ENCODE measurements around the gene AGAP3. TPM values are rescaled to one million over a fixed set of nuclear protein-coding genes. Genes with fewer than 3 reads are reported as not detected.

Gene AGAP3
- total and polyA plus RNA-seq, 3 donors from 2014 or later = 44.1 to 90.5 (median 65.6) TPM

DNA sequence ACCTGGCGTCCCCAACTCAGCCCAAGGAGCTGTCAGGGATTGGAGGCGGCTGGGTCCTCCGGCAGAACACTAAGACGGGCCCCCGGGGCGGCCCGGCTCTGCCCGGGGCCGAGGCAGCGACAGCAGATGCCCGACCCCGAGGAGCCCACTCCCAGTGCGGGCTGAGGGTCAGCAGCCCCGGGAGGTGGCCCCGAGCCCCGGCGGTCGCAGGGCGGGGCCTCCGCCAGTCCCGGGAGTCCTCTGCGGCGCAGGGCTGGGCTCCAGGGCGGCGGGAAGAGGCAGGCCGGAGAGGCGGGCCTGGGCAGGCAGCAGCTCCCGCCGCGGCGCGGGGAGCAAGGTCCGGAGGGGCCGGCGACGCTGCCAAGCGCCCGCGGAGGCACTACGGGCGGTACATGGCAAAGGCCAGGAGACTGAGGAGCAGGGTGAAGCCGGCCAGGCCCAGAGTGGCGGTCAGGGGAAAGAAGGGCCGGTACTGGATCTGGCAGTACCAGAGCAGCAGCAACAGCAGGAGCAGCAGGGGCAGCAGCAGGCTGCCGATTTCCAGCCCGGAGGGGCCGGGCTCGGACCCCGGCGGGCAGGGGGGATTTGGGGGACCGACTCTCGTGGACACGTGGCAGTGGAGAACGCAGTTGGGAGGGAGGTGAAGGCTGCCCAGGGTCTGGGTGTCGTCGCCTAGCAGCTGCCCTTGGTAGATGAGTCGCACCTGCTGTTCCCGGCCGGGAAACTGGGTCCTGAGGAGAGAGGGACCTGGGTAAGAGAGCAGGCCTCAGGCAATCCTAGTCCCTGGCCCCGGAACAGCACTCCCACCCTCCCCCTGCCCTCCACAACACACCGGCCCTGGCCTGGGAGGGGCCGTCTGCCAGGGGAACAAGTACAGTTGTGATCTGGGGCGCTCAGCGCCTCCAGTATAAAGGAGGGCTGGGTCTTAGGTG lies 4.8 kb upstream of the AGAP3 start:
- TF ChIP-seq POLR2A (IDR thresholded peaks at IDR 0.05) = no peak
- TF ChIP-seq, protein P1, sequence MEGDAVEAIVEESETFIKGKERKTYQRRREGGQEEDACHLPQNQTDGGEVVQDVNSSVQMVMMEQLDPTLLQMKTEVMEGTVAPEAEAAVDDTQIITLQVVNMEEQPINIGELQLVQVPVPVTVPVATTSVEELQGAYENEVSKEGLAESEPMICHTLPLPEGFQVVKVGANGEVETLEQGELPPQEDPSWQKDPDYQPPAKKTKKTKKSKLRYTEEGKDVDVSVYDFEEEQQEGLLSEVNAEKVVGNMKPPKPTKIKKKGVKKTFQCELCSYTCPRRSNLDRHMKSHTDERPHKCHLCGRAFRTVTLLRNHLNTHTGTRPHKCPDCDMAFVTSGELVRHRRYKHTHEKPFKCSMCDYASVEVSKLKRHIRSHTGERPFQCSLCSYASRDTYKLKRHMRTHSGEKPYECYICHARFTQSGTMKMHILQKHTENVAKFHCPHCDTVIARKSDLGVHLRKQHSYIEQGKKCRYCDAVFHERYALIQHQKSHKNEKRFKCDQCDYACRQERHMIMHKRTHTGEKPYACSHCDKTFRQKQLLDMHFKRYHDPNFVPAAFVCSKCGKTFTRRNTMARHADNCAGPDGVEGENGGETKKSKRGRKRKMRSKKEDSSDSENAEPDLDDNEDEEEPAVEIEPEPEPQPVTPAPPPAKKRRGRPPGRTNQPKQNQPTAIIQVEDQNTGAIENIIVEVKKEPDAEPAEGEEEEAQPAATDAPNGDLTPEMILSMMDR (IDR thresholded peaks at IDR 0.05) = no peak
- H3K27ac ChIP-seq = peak overlapping the region; percentile 94 to 97
- intact Hi-C loops (cut with DNase I; ENCODE audit: low total_unique reads) = no loop called here
- H3K9me3 ChIP-seq = no peaks in the 10 kb centered on the region
- H3K36me3 ChIP-seq (ENCODE audit: low read depth, missing control alignments) = no peaks in the 10 kb centered on the region
- peaks cover 45% of the 10 kb centered on the region for H3K4me1 ChIP-seq
- no peaks in the 10 kb centered on the region for H3K27me3 ChIP-seq
- H3K4me3 ChIP-seq = peak overlapping the region; percentile 81 to 90
- no peak for DNase-seq
- WGBS, 2 donors = 11 to 20% methylated on average over 19 to 64 of the region's 64 CpGs

DNA sequence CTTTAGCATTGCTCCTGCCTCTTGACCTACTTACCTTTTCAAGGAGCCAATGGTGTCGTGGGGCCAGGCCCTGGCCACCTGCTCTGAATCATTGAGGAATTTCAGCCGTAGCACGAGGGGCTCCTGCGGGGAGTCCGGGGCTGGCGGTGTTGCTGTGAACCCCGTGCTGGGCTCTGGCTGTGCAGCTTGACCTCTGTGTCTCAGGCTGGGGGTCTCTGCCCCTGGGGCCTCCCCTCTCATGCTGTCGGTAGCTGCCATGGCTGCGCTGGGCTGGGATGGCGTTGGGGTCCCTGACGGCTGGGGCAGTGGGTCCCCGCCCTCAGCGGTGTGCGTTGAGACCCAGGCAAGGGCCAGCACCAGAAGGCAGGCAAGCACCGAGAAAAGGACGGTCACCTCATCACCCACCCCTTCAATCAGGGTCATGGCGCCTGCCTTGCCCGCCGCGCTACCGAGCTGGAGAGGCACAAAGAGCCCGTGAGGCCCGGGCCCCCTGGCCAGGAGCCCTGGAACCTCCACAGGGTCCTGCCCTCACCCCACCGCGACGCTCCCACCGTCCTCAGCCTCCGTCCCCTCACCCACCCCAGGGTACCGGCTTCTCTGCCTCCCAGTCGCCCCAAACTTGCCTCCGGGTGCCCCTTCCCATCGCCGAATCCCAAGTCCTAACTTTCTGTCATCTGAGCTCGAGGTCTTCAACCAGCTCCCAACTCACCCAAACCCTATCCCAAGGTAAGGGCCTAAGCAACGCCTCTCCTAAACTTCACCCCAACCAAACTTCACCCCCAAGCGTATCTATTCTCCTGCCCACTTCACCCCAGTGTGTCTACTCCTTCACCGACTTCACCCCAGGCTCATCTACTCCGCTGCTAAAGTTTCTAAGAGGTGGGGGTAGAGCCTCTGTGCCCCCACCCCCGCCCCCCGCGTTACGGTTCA lies 3.9 kb upstream of the AGAP3 start:
- Histone ChIP-seq H3K4me3 (peak overlapping the region; percentile 89 to 92), H3K36me3 (ENCODE audit: low read depth, missing control alignments) (no peaks in the 10 kb centered on the region), H3K27ac (peak overlapping the region; percentile 94 to 97), H3K27me3 (no peaks in the 10 kb centered on the region), H3K4me1 (peaks cover 45% of the 10 kb centered on the region), H3K9me3 (no peaks in the 10 kb centered on the region)
- intact Hi-C loops (cut with DNase I; ENCODE audit: low total_unique reads) = no loop called here
- TF ChIP-seq, protein P1 (IDR thresholded peaks at IDR 0.05) = no peak
- TF ChIP-seq POLR2A (IDR thresholded peaks at IDR 0.05) = no peak
- 30 to 37% methylated on average over 13 to 36 of the region's 42 CpGs for WGBS, 2 donors
- DNase-seq = no peak

DNA sequence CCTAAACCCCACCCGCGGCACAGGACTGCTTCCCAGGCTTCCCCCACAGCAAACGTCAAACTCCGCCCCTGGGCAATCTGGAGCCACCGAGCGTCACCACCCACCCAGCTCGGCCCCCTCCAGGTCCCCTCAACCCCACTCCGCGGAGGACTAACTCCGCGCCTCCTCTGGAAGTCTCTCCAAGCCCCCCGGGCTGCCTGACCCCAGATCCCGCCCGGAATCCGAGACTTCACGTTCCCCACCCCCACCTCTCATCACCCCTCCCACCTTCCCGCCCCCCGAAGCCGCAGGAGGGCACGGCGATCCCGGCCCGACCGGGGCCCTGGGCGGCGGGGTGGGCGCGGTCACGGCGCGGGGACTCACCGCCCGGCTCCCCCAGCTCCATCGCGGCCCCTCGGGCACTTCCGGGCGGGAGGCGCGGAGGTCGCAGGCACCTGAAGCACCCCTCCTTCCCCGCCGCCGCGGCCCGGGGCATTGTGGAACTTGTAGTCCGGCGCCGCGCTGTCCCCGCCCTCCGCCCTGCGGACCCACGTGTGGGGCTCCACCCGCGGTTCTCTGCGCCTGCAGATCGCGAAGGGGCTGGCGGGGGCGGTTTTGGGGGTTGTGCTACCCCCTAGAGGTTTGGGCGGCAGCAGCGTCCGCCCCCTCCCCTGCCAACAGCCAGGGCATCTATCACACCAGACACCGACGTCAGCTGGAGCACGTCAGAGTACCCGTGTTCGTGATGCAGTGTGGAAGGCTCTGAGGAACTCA lies 3.0 kb upstream of the AGAP3 start, which contains the start of gene TMUB1:
TMUB1 (minus strand) TSS at position 423 of the 753 bp plus-strand sequence. CDS start 930 bp downstream, outside the sequence.
- Histone ChIP-seq H3K27me3 (no peaks in the 10 kb centered on the region), H3K4me3 (peak within 1 kb of the TSS; percentile 89 to 92), H3K27ac (peak within 1 kb of the TSS; percentile 94 to 97), H3K9me3 (no peaks in the 10 kb centered on the region), H3K36me3 (ENCODE audit: low read depth, missing control alignments) (no peaks in the 10 kb centered on the region), H3K4me1 (peaks cover 47% of the 10 kb centered on the region)
- intact Hi-C loops (cut with DNase I; ENCODE audit: low total_unique reads) = no loop called here
- DNase-seq = peak; percentile 87
- WGBS, 2 donors = 0% methylated on average over 56 of the region's 69 CpGs; no CpG with 5 or more reads in 1 of the 2 donors
- TF ChIP-seq, protein P1 (IDR thresholded peaks at IDR 0.05) = peak in 1 of 3 experiments; percentile 6
- no peak for TF ChIP-seq POLR2A (IDR thresholded peaks at IDR 0.05)

DNA sequence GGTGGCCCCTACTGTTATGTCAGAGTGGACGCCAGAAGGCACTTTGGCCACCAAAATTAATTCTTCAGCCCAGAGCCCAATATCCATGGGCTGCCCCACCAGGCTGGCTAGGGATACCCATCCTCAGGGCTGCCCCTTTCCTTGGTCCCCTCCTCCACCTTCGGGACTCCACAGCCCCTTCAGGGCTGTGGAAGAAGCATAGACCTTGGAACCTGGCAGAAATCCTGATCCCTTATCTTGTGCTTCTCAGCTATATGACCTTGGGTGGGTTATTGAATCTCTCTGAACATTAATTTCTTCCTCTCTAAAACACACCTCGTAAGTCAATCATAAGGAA lies 2.5 kb upstream of the AGAP3 start:
- no peak for DNase-seq
- WGBS, 2 donors = 23 to 25% methylated on average over 2 to 3 of the region's 3 CpGs
- H3K4me3 ChIP-seq = peak overlapping the region; percentile 89 to 92
- no peaks in the 10 kb centered on the region for H3K27me3 ChIP-seq
- H3K36me3 ChIP-seq (ENCODE audit: low read depth, missing control alignments) = no peaks in the 10 kb centered on the region
- peak overlapping the region; percentile 94 to 97 for H3K27ac ChIP-seq
- TF ChIP-seq POLR2A (IDR thresholded peaks at IDR 0.05) = no peak
- TF ChIP-seq, protein P1 (IDR thresholded peaks at IDR 0.05) = no peak
- peaks cover 47% of the 10 kb centered on the region for H3K4me1 ChIP-seq
- intact Hi-C loops (cut with DNase I; ENCODE audit: low total_unique reads) = no loop called here
- no peaks in the 10 kb centered on the region for H3K9me3 ChIP-seq

Measured in testis (tissue), 3 donors.